Measurements from ENCODE around the gene PLCE1. TPM values are rescaled to one million over a fixed set of nuclear protein-coding genes. Genes with fewer than 3 reads are reported as not detected.

The PLCE1 gene
- total RNA-seq, 1 donor from 2014 or later = 0.47 TPM

GRCh38 chr10:94010116-94010515, 16.4 kb downstream of the PLCE1 start:
- no peaks in the 10 kb centered on the region for H4K20me1 ChIP-seq (ENCODE audit: low read depth)
- H3K27ac ChIP-seq = no peak overlapping the region
- no peak overlapping the region for H3K9ac ChIP-seq
- Mint-ChIP-seq H3K4me3 (no peak overlapping the region), H3K4me1 (no peaks in the 10 kb centered on the region), H3K9me3 (peaks cover 5% of the 10 kb centered on the region), H3K27me3 (ENCODE audit: insufficient read depth, low read depth) (no peaks in the 10 kb centered on the region), H3K27ac (no peak overlapping the region), H3K36me3 (no peaks in the 10 kb centered on the region)
- DNase-seq (ENCODE audit: low spot score) = no peak
- H3K4me3 ChIP-seq = no peak overlapping the region
- no peak for TF ChIP-seq EZH2 (IDR thresholded peaks at IDR 0.05)
- TF ChIP-seq EZH2phosphoT487 (IDR thresholded peaks at IDR 0.05) = no peak
- no peak for TF ChIP-seq CTCF (IDR thresholded peaks at IDR 0.05)
- no peaks in the 10 kb centered on the region for H3F3A ChIP-seq (ENCODE audit: low read depth)
- no peak overlapping the region for H3K4me2 ChIP-seq
- H2AFZ ChIP-seq (replicated peaks) = no peak overlapping the region
- H3K36me3 ChIP-seq = no peaks in the 10 kb centered on the region
- no peaks in the 10 kb centered on the region for H3K4me1 ChIP-seq
- H3K9me3 ChIP-seq (ENCODE audit: low read depth) = no peaks in the 10 kb centered on the region
- H3K27me3 ChIP-seq = no peaks in the 10 kb centered on the region
- no peaks in the 10 kb centered on the region for H3K79me2 ChIP-seq (ENCODE audit: low read depth)

- DNase-seq (ENCODE audit: low spot score) = no peak
- Mint-ChIP-seq H3K4me1 (no peaks in the 10 kb centered on the region), H3K4me3 (no peak overlapping the region), H3K9me3 (peaks cover 5% of the 10 kb centered on the region), H3K36me3 (no peaks in the 10 kb centered on the region), H3K27me3 (ENCODE audit: insufficient read depth, low read depth) (no peaks in the 10 kb centered on the region), H3K27ac (no peak overlapping the region)
- Histone ChIP-seq H3K9me3 (ENCODE audit: low read depth) (no peaks in the 10 kb centered on the region), H2AFZ (replicated peaks) (no peak overlapping the region), H3K4me2 (no peak overlapping the region), H3K36me3 (no peaks in the 10 kb centered on the region), H3K9ac (no peak overlapping the region), H4K20me1 (ENCODE audit: low read depth) (no peaks in the 10 kb centered on the region), H3K4me3 (no peak overlapping the region), H3K79me2 (ENCODE audit: low read depth) (no peaks in the 10 kb centered on the region), H3K4me1 (no peaks in the 10 kb centered on the region), H3K27me3 (no peaks in the 10 kb centered on the region), H3K27ac (no peak overlapping the region), H3F3A (ENCODE audit: low read depth) (no peaks in the 10 kb centered on the region)
- TF ChIP-seq EZH2 (IDR thresholded peaks at IDR 0.05) (no peak), EZH2phosphoT487 (IDR thresholded peaks at IDR 0.05) (no peak), CTCF (IDR thresholded peaks at IDR 0.05) (no peak)
Measured at GRCh38 chr10:94010886-94011285, 17.2 kb downstream of the PLCE1 start.

GRCh38 chr10:94011296-94011695, 17.6 kb downstream of the PLCE1 start:
- H3K27ac Mint-ChIP-seq = no peak overlapping the region

More at GRCh38 chr10:94011296-94011695, 17.6 kb downstream of the PLCE1 start:
- no peak overlapping the region for H3K27ac ChIP-seq
- Mint-ChIP-seq H3K9me3 (peaks cover 5% of the 10 kb centered on the region), H3K4me1 (no peaks in the 10 kb centered on the region), H3K27me3 (ENCODE audit: insufficient read depth, low read depth) (no peaks in the 10 kb centered on the region), H3K36me3 (no peaks in the 10 kb centered on the region), H3K4me3 (no peak overlapping the region)
- no peak overlapping the region for H3K9ac ChIP-seq
- H3K4me1 ChIP-seq = no peaks in the 10 kb centered on the region
- H3K79me2 ChIP-seq (ENCODE audit: low read depth) = no peaks in the 10 kb centered on the region
- DNase-seq (ENCODE audit: low spot score) = no peak
- H2AFZ ChIP-seq (replicated peaks) = no peak overlapping the region
- no peak overlapping the region for H3K4me3 ChIP-seq
- H3K36me3 ChIP-seq = no peaks in the 10 kb centered on the region
- TF ChIP-seq EZH2 (IDR thresholded peaks at IDR 0.05) (no peak), CTCF (IDR thresholded peaks at IDR 0.05) (no peak), EZH2phosphoT487 (IDR thresholded peaks at IDR 0.05) (no peak)
- H3K9me3 ChIP-seq (ENCODE audit: low read depth) = no peaks in the 10 kb centered on the region
- H4K20me1 ChIP-seq (ENCODE audit: low read depth) = no peaks in the 10 kb centered on the region
- no peaks in the 10 kb centered on the region for H3F3A ChIP-seq (ENCODE audit: low read depth)
- no peaks in the 10 kb centered on the region for H3K27me3 ChIP-seq
- no peak overlapping the region for H3K4me2 ChIP-seq

Data from neural progenitor cell (in vitro differentiated cells).